Measurements from ENCODE around the gene TEX13B.

Gene TEX13B

DNA sequence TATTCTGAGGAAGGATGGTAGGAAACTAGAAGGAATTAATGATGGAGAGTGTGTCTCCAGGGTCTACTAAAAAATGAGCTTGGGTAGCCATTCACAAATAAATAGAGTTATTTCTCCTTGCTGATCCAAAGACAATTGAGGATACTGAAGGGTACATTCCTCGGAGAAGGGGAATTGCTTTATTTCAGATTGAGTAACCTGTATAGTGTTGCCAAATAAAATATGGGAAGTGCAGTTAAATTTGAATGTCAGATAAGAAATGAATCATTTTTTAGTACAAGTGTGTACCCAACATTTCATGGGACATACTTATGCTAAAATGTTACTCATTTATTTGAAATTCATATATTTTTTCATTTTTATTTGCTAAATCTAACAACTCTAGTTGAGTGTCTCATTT lies 46.7 kb upstream of the TEX13B start:
- Histone ChIP-seq H3K4me3 (ENCODE audit: low read depth, low read length) (no peak overlapping the region), H3K36me3 (ENCODE audit: control insufficient read depth in 2 of 2, insufficient read depth in 1 of 2, low read length in 2 of 2) (no peaks in the 10 kb centered on the region), H3K9me3 (ENCODE audit: control insufficient read depth, insufficient read depth, low read depth, low read length) (no peaks in the 10 kb centered on the region), H3K27ac (ENCODE audit: extremely low read depth, low read depth, low read length) (no peak overlapping the region), H3K4me1 (ENCODE audit: control insufficient read depth, insufficient read depth, low read length) (no peaks in the 10 kb centered on the region)
- POLR2A ChIA-PET = no interaction called here
- TF ChIP-seq ZNF629 (tag by site-specific recombination; IDR thresholded peaks at IDR 0.05) (no peak), ZNF174 (tag by site-specific recombination; IDR thresholded peaks at IDR 0.05) (no peak), ZNF2 (tag by site-specific recombination; IDR thresholded peaks at IDR 0.05) (no peak), ZNF501 (tag by site-specific recombination; IDR thresholded peaks at IDR 0.05) (no peak), PRDM1 (tag by site-specific recombination; IDR thresholded peaks at IDR 0.05) (no peak)
- CTCF ChIA-PET = interaction anchor here (0.7 kb wide), 1 partner anchor 391 kb away, joined by 3 read pairs; no protein-coding TSS in a partner anchor

DNA sequence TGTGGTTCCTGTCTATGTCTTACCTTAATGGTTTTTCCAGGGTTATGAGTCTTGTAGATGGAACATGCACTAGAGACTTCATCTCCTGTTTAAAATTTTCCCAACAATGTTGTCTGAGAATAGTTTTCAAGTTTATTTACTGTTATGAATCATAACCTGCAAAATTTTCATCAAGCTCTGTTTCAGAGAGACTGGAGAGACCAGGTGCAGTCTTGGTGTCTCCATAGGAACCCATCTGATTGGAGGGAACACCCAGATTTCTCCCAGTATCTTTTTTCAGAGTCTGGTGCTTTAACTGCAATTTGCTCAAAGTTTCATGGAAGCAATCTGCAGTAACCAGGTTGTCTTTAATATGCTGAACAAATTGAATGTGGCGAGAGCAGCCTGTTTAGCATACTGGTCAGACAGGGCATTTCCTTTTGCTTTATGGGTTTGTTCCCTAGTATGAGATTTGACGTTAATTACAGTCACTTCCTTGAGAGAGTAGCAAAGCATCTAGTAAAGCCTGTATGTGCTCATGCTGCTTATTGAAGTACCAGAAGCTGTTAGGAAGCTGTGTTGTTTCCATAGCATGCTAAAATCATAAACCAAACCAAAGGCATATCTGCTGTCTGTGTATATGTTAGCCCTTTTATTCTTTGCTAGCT lies 43.9 kb upstream of the TEX13B start:
- CTCF ChIA-PET = no interaction called here
- no peaks in the 10 kb centered on the region for H3K36me3 ChIP-seq (ENCODE audit: control insufficient read depth in 2 of 2, insufficient read depth in 1 of 2, low read length in 2 of 2)
- no peak overlapping the region for H3K4me3 ChIP-seq (ENCODE audit: low read depth, low read length)
- H3K27ac ChIP-seq (ENCODE audit: extremely low read depth, low read depth, low read length) = no peak overlapping the region
- no peaks in the 10 kb centered on the region for H3K4me1 ChIP-seq (ENCODE audit: control insufficient read depth, insufficient read depth, low read length)
- no peaks in the 10 kb centered on the region for H3K9me3 ChIP-seq (ENCODE audit: control insufficient read depth, insufficient read depth, low read depth, low read length)
- POLR2A ChIA-PET = no interaction called here
- TF ChIP-seq ZNF335 (tag by site-specific recombination; conservative IDR thresholded peaks at IDR 0.05) (no peak), ZNF132 (tag by site-specific recombination; IDR thresholded peaks at IDR 0.05; ENCODE audit: borderline replicate concordance) (no peak), ZNF501 (tag by site-specific recombination; IDR thresholded peaks at IDR 0.05) (no peak), ZBTB48 (tag by site-specific recombination; IDR thresholded peaks at IDR 0.05) (no peak), ZNF426 (tag by site-specific recombination; IDR thresholded peaks at IDR 0.05) (no peak), ZNF600 (tag by site-specific recombination; IDR thresholded peaks at IDR 0.05) (no peak), SCRT2 (tag by site-specific recombination; IDR thresholded peaks at IDR 0.05) (no peak), ZNF529 (tag by site-specific recombination; IDR thresholded peaks at IDR 0.05; ENCODE audit: insufficient replicate concordance) (no peak), ZFHX2 (tag by site-specific recombination; conservative IDR thresholded peaks at IDR 0.05) (no peak)
- TF ChIP-seq, protein P1, sequence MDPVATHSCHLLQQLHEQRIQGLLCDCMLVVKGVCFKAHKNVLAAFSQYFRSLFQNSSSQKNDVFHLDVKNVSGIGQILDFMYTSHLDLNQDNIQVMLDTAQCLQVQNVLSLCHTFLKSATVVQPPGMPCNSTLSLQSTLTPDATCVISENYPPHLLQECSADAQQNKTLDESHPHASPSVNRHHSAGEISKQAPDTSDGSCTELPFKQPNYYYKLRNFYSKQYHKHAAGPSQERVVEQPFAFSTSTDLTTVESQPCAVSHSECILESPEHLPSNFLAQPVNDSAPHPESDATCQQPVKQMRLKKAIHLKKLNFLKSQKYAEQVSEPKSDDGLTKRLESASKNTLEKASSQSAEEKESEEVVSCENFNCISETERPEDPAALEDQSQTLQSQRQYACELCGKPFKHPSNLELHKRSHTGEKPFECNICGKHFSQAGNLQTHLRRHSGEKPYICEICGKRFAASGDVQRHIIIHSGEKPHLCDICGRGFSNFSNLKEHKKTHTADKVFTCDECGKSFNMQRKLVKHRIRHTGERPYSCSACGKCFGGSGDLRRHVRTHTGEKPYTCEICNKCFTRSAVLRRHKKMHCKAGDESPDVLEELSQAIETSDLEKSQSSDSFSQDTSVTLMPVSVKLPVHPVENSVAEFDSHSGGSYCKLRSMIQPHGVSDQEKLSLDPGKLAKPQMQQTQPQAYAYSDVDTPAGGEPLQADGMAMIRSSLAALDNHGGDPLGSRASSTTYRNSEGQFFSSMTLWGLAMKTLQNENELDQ (tag by site-specific recombination; IDR thresholded peaks at IDR 0.05; ENCODE audit: low read depth) = no peak
- TF ChIP-seq, protein P2, sequence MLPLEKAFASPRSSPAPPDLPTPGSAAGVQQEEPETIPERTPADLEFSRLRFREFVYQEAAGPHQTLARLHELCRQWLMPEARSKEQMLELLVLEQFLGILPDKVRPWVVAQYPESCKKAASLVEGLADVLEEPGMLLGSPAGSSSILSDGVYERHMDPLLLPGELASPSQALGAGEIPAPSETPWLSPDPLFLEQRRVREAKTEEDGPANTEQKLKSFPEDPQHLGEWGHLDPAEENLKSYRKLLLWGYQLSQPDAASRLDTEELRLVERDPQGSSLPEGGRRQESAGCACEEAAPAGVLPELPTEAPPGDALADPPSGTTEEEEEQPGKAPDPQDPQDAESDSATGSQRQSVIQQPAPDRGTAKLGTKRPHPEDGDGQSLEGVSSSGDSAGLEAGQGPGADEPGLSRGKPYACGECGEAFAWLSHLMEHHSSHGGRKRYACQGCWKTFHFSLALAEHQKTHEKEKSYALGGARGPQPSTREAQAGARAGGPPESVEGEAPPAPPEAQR (tag by site-specific recombination; IDR thresholded peaks at IDR 0.05) = no peak

DNA sequence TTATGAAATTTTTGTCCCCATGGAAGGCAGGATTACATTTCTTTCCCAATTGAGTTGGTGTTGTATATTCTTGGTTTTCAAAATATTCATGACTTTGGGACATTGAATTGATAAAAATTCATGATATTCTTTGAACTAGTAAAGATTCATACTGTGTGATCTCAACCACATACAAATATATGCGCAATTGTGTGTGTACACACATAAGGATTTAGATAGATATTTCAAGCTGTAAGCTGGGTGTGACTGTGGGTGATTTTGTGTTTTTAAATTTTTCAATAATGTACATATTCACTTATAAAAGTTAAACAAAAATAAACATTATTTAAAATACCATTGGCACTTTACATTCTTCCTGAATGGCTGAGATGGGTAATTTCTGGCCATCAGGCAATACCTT lies 43.2 kb upstream of the TEX13B start:
- no peaks in the 10 kb centered on the region for H3K4me1 ChIP-seq (ENCODE audit: control insufficient read depth, insufficient read depth, low read length)
- no peaks in the 10 kb centered on the region for H3K9me3 ChIP-seq (ENCODE audit: control insufficient read depth, insufficient read depth, low read depth, low read length)
- CTCF ChIA-PET = no interaction called here
- TF ChIP-seq ZNF239 (tag by site-specific recombination; IDR thresholded peaks at IDR 0.05) (no peak), SCRT2 (tag by site-specific recombination; IDR thresholded peaks at IDR 0.05) (no peak), ZNF664 (tag by site-specific recombination; IDR thresholded peaks at IDR 0.05) (no peak), ZNF548 (tag by site-specific recombination; IDR thresholded peaks at IDR 0.05) (no peak), ZNF324 (tag by site-specific recombination; IDR thresholded peaks at IDR 0.05) (no peak), BCL11B (tag by site-specific recombination; IDR thresholded peaks at IDR 0.05; ENCODE audit: low read depth) (no peak), YY2 (tag by site-specific recombination; IDR thresholded peaks at IDR 0.05) (no peak), ZNF184 (tag by site-specific recombination; IDR thresholded peaks at IDR 0.05) (no peak), FEZF1 (tag by site-specific recombination; IDR thresholded peaks at IDR 0.05) (no peak), ZNF175 (tag by site-specific recombination; IDR thresholded peaks at IDR 0.05) (no peak)
- TF ChIP-seq, protein P3, sequence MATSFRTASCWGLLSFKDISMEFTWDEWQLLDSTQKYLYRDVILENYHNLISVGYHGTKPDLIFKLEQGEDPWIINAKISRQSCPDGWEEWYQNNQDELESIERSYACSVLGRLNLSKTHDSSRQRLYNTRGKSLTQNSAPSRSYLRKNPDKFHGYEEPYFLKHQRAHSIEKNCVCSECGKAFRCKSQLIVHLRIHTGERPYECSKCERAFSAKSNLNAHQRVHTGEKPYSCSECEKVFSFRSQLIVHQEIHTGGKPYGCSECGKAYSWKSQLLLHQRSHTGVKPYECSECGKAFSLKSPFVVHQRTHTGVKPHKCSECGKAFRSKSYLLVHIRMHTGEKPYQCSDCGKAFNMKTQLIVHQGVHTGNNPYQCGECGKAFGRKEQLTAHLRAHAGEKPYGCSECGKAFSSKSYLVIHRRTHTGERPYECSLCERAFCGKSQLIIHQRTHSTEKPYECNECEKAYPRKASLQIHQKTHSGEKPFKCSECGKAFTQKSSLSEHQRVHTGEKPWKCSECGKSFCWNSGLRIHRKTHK (tag by site-specific recombination; IDR thresholded peaks at IDR 0.05) = no peak
- H3K4me3 ChIP-seq (ENCODE audit: low read depth, low read length) = no peak overlapping the region
- H3K36me3 ChIP-seq (ENCODE audit: control insufficient read depth in 2 of 2, insufficient read depth in 1 of 2, low read length in 2 of 2) = no peaks in the 10 kb centered on the region
- POLR2A ChIA-PET = no interaction called here
- H3K27ac ChIP-seq (ENCODE audit: extremely low read depth, low read depth, low read length) = no peak overlapping the region

All from HEK293 (cell line).